NCI-H1048 (cell line): ENCODE measurements around the gene WNT7A.

Source experiments
- DNase-seq: peaks from one replicate; lab custom pipeline; 2025; lab: John Stamatoyannopoulos, UW

Gene WNT7A

DNA sequence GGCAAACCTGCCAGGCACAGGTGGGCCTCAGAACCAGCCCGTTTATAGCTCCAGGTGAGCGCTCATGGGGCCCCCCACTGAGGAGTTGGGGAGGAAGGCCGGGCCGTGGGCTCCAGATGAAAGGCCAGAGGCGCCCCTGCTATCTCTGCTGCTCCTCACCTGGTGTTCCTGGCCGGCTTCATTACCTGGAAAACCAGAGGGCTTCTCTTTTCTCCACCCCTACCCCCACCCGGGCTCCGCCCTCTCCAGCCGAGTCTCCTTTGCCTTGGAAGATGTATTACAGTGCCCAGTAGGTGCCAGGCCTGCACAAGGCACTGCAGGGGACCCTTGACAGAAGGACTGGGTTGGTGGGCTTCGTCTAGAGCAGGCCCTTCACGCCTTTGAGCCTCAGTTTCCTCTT, 111.4 kb downstream of the WNT7A start:
- no peak for DNase-seq

DNA sequence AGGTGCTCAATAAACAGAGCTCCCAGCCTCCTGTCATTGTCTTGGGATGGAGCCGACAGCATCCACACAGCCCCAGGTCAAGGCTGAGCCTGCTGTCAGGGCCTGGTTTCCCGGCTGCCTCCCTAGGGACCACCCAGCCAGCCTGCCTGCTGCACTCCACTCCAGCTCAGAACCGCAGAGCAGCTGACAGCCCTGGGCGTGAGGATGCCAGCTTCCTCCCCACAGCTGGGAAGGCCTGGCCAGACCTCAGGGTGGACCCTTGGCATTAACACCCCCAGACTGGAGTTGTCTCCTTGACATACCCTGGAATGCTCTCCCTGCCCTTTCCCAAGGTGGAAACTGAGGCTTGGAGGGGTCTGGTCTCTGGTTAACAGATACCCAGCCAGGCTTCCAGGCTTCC, 112.0 kb downstream of the WNT7A start:
- DNase-seq, result no peak

- DNase-seq, result no peak
Measured at GRCh38 chr3:13767030-13767429, 112.8 kb downstream of the WNT7A start.
